Left kidney (tissue), 2 donors: ENCODE measurements around the gene CRISPLD2. TPM values are rescaled to one million over a fixed set of nuclear protein-coding genes. Genes with fewer than 3 reads are reported as not detected.
"Not testable (repeated sequence)": the region's sequence is repeated elsewhere in the genome, so short reads cannot be mapped to it uniquely, and the experiment has no call there.

Source experiments
- DNase-seq: peaks from one replicate; pipeline ENCODE4 v3.0.0-alpha.2; 2013
- polyA plus RNA-seq: library from polyadenylated mRNA; unstranded; fragments of 120-200 nt; gene quantifications from one replicate; pipeline ENCODE4 v1.2.1, GENCODE V29; 2013; ENCODE audit not compliant: insufficient read length

The CRISPLD2 gene
- polyA plus RNA-seq, 1 donor: 6.1 TPM

DNA sequence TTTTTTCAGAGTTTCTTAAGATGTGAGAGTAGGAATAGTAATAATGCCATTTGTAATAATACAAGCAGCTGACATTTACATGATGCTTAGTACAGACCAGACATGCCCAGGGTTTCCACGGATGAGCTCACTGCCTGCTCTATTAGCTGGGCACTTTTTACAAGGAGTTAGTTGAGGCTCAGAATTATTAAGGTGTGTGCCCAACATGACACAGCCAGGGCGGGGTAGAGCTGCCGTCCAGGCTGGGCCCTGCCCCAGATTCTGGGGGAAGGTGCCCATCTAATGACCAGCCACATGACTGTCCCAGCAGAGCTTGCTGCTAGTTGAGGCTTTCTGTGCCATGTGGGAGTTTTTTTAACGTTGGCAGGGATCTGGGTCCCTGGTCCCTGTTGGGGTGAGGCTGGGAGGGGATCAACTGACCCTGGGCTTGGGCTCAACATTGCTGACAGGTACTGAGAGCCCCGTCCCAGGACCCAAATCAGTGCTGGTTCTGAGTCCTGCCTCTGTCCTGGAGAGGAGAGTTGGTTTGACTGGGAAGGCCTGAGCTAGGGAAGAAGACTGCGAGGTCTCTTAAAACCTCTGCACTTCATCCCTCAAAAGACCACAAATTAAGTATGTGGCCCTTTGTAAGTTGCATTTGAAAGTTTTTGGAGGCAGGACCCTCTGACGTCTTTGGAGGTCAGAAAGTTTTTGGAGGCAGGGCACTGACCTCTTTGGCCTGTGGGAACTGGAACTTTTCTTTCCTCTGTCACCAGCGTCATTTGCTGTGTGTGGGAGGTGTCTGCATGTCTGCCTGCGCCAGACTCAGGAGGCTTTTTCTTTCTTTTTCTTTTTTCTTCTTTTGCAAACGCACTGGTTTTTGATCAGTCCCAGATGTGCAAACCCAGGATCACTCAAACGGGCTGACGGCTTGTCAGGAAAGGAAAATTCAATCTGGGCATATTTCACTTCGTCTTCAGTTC is 2.2 kb downstream of the CRISPLD2 start:
- no peak for DNase-seq

DNA sequence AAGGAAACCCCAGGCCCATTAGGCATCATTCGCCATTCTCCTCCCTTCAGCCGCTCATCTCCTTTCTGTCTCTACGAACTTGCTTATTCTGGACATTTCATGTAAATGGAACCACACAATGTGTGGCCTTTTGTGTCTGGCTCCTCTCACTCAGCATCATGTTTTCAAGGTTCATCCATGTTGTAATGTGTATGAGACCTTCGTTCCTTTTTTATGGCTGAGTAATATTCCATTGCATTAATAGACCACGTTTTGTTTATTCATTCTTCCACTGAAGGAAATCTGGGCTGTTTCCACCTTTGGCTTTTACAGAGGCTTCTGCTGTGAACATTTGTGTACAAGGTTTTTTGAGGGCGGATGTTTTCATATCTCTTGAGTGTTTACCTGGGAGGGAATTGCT is 3.2 kb downstream of the CRISPLD2 start:
- DNase-seq: no peak

DNA sequence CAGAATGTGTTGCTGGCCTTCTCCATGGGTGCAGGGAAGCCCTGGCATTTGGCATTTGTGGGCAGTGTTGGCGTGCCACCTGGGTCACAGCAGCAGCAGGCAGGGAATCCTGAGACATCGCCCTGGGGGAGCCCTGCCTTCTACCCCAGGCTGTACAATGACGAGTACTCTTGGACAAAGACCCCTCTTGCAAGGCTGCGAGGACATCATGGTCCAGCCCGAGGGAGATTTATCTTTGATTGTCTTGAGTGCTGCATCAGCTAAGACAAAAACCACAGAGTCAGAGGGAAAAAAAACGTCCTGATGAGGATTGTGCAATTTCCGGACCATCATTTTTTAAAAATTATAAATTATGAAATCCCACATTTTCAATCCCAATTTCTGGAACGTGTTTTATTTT is 3.7 kb downstream of the CRISPLD2 start:
- no peak for DNase-seq

DNA sequence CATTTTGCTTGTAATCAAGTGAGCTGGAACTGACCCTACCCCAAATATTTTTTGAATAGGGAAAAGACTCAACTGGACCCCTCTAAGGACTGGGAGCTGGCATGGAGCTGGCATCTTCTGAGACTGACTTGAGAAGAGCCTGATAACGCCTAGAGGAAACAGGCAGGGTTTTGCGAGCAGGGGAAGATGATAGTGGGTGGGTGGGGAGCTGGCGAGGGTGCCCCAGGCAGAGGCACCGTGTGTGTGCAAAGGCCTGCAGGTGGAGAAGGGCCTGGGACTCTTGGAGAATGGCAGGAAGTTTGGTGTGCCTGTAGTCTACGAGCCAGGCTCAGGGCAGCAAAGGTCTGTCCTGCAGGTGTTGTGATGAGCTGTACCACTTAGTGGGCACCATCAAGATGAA is 4.1 kb downstream of the CRISPLD2 start:
- DNase-seq: no peak

DNA sequence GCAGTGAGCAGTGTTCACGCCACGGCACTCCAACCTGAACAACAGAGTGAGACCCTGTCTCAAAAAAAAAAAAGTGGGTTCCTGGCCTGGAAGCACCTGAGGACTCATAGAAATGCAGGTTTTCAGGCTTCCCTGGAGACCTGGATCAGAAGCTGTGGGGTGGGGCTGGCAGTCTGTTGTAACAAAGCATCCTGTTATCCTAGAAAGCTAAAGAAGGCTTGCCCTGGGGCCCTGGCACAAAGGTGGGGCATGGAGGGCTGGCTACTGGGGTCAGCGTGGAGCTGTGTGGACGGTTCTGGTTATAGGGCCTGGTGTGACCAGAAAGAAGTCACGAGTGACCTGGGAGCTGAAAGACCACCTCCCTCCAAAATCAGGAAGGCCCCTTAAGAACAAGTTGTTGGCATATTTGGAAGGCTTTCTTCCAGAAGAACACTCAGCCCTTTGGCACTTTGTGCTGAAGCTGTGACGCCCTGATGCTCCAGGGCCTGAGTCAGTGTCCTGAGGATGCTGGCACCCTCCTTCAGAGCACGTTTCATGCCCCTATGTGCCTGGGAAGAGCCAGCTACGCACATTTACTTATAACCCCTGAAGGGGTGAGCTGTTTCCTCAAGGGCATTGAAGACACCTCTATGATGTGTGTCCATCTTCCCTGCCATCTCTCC is 6.2 kb downstream of the CRISPLD2 start:
- no peak for DNase-seq

DNA sequence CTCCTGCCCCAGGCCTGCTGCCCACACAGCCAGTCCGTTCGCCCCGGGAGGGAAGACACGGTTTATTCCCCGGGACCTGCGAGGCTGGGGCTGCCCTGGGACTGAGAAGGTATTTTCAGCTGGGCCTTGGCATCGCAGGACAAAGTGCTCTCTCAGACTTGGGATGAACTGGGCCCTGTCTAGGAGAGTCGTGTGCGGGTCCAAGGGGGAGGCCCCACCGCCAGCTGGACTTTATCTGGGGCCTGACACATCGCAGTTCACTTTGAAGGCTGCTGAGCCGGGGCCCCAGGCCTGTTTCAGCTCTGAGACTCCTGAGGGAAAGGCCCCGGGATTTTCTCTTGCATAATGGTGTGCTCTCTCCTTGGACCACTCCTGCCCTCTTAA is 6.8 kb downstream of the CRISPLD2 start:
- DNase-seq: no peak

DNA sequence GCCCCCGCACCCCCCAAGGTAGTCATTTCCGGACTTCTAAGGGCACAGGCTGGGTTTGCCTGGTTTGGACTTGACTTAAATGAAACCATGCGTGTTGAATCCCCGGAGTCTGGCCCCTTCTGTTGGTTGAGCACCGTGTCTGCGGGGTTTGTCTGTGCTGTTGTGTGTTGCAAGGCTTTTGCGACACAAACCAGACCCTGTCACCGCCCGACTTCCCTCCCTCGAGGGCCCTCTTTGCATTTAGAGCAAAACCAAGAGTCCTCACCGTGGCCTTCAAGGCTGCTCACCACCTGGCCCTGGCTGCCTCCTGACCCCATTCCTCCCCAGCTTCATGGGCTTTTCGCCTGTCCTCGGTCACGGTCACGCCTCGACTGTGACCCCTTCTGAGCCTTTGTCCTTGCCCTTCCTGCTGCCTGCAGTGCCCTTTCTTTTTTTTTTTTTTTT is 7.4 kb downstream of the CRISPLD2 start:
- DNase-seq: no peak

DNA sequence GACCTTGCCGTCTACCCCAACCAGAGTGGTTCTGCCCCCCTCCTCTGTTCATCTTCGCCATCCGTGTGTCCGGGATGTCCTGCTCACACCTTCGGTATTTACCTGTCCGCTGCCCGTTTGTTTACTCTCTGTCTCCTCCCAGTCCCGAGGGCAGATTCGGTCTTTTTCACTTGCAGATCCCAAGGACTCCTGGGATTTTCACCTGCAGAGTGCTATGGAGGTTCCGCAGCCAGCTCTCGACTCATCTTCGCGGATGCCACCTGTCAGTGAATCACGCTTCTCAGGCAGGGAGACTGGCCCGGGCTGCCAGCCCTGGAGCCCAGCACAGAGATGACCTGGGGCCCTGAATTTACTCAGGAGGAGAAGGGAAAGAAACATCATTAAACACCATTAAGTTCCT is 8.1 kb downstream of the CRISPLD2 start:
- DNase-seq: no peak

DNA sequence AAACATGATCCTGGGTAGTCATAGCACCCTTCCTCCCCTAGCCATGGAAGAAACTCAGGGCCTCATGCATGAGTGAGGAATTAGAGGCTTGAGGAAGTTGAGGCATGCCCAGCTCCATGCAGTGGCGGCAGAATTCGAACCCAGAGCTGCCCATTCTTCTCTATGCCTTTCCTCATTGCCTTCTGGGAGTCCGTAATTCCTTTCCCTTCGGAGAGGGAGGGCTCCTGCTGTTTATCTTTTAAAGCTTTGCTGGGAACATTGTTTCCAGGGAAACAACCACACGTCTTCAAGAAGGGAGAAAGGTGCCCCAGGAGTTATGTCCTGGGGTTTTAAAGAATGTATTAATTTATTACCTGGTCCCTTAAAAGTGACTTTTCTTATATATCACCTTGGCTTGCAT is 8.5 kb downstream of the CRISPLD2 start:
- DNase-seq: no peak

DNA sequence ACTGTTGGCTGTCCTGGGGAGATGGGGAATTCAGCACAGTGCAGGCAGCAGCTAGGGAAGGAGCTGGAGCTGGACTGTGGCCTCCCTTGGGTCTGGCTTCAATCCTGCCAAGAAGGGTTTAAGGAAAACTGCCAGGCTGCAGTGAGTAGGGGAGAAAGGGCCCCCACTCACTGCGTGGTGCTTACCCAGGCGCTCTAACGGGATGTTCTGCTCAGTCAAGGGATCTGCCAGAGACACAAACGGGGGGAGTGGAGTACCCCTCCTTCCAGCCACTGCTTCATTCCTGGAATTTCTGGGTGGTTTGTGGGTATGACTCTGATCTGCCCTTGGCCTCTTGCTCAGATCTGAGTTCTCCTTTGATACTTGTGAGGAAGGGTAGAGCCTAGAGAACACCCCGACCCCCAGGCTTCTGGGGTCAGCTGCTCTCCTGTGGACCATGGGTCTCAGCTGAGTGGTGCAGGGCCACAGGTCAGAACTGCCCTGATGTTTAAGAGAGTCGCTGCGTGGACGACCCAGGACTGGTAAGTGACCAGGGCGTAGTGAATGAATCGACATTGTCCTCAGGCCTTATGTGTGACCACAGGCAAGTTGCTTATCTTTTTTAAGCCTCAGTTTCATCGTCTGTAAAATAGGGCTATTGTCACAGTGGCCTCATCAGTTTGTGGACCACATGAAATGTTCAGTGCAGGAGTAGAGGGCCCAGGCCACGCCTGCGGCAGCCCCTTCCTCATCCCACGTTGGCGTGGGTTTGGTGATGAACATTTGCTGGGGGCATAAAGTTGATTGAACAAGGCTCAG is 9.6 kb downstream of the CRISPLD2 start:
- no peak for DNase-seq

DNA sequence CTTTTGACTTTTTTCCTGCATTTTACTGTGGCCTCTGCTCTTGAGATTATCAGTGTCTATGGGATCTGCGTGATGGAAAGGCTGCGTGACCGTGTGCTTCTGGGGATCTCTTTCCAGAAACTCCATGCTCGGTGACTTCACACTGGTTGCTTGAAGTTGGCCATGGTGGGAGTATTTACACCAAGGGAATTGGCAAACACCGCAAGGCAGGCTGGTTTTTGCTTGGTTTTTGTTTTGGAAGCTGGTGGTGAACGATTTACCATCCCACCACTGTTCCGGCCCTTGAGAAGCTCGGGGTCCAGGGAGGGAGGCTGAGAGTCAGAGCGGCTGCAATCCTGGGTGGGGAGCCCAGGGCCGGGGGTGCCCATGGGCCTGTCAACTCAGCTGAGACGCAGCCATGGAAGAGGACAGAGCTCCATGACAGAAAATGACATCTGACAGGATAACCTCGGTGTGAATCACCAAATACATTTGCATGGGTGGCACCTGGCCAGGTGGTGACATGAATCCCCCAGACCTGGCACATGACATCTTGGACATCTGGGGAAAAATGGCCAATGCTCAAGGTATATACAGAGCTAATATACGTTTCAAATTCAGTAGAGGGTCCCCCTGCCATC is 11.1 kb downstream of the CRISPLD2 start:
- DNase-seq: no peak

DNA sequence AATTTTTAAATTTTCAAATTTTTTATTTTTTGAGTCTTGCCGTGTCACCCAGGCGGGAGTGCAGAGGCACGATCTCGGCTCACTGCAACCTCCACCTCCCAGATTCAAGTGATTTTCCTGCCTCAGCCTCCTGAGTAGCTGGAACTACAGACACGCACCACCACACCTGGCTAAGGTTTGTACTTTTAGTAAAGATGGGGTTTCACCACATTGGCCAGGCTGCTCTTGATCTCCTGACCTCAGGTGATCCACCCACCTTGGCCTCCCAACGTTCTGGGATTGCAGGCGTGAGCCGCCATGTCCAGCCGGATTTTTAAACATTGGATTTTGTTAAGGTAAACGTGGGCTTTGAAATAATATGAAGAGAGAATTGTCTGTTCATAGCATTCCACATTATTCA is 11.9 kb downstream of the CRISPLD2 start:
- not testable (repeated sequence) for DNase-seq

DNA sequence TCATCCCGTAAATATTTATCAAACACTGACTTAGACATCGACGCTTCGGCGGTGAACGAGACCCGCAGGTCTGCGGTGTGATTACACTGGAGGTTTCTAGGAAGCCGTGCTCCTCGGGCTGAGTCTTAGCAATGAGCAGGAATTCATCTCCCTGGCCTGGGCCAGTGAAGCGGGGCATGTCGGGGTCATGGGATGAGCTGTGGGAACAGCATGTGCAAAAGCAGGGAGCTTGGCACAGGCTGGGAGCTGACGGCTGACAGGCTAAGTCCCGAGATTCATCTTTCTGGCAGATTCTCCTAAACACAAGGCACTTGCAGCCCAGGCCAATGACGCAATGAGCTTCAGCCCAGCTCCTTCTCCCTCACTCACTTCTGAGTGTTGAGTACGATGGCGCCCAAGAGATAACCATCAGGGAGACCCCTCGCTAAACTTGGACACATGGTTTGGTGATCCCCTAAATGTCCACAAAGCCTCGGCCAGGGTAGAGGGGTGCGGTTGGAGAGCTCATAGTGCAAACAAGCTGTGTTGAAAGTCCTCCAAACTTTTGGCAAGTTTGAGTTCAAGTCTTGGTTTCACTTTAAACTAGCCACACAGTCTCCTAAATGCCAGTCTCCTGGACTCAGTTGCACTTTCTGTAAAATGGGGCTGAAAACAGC is 12.8 kb downstream of the CRISPLD2 start:
- DNase-seq: no peak

DNA sequence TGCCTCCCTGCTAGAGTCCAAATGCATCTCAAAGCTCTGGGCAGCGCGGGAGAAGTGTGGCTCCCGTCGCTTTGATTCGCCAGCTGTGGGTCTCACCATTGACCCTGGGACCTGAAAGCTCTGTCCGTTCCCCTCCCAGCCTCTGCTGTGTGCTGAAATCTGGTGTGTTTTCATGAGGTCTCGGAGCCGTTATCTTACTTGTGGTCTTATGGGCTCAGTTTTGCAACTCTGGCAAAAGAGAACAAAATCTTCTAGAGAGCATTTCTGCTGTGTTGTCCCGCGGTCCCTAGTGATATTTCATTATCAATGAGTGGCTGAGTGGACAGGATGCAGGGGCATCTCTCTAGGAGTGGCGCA is 13.3 kb downstream of the CRISPLD2 start:
- no peak for DNase-seq

DNA sequence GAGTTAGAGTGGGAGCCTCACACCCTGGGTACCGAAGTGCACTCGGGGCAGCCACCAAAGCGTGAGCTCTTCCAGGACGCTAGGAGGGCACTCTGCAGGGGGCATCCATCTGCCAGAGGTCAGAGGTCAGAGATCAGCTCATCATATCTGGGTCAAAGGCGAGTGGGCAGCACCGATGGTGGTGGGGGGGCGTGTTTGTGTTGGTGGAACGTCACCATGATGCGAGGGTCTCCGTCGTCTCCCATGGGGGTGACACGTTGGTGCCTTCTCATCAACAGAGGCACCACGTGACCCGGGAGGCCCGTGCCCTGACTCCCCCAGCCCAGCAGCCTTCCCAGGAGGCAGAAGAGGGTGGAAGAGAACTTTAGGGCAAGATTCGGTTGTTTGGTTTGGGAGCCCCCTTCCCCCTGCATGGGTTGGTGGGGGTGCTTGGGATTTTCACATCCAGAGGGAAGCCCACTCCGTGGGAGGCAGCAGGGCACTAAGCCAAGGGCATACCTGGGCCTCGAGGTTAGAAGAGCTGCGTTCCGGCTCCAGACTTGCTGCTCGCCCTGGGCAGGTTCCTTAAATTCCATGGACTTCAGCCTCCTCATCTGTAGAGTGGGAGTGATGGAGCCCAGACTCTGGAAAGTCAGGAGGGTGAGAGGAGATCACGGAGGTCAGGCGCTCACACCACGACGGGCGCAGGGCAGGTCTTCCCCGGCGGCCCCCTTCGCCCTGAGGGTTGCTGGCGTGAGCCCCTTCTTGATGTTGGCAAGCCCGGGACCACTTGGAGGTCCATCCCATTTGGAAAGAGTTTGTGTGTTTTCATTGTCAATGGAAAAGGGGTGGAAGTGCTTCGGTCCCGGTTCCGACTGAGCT is 14.0 kb downstream of the CRISPLD2 start:
- no peak for DNase-seq

DNA sequence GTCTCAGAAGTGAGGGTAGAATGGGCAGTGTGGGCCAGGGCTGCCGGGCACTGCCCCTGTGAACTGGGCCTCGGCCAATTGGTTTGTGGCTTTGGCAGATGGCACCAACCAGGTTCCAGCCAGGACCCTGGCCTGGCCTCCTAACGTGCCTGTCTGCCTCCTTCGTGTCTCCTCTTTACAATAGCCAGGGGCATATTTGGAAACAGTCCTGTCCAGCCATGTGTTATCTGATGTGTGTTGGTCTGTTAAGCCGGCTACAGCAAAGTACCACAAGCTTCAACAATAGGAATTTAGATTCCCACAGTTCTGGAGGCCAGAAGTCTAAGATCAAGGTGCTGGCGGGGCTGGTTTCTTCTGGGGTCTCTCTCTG is 14.6 kb downstream of the CRISPLD2 start:
- DNase-seq: no peak

DNA sequence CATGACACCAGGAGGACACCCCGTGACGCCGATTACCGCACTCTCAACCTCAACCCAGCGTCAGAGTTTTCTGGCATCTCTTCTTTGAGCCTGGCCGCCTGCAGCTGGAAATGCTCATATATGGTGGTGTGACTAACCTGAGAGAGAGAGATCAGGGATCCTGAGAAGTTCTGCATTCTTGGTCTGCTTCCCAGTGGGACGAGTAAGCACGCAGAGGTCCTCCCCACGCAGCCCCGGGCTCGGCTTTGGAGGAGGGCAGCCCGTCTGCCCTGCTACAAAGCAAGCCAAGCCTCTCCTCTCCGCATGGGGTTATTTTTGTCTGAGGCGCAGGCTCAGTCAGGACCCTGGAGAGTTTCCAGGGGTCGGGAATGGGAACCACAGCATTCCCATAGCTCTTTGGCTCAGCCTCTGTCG is 16.5 kb downstream of the CRISPLD2 start:
- peak; percentile 77 for DNase-seq

DNA sequence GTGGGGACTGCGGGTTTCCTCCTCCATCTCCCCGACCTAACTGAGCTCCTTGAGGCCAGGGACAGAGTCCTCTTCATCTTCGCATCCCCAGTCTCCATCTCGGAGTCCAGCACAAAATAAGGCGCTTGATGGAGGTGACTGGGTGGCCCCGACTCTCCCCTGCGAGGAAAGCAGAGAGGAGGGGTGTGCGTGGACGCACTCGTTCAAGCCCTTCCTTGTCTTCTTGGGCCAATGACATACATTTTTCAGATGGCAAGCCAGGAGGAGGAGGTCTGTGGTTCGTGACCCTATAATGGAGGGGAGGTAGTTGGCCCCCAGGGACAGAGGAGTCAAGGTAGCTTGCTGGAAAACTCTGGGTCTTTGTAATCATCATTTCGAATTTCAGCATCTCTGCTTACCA is 17.2 kb downstream of the CRISPLD2 start:
- DNase-seq: no peak

DNA sequence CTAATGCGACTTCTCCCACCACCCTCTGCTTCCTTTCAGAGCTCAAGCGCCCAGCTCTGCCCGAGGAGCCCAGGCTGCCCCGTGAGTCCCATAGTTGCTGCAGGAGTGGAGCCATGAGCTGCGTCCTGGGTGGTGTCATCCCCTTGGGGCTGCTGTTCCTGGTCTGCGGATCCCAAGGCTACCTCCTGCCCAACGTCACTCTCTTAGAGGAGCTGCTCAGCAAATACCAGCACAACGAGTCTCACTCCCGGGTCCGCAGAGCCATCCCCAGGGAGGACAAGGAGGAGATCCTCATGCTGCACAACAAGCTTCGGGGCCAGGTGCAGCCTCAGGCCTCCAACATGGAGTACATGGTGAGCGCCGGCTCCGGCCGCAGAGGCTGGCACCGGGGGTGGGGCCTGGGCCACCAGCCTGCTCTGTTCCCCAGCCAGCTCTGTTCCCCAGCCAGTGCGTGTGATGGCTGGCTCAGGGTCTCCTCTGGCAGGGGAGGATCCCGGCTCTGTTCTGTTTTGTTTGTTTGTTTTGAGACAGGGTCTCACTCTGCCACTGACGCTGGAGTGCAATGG is 18.7 kb downstream of the CRISPLD2 start:
- no peak for DNase-seq

DNA sequence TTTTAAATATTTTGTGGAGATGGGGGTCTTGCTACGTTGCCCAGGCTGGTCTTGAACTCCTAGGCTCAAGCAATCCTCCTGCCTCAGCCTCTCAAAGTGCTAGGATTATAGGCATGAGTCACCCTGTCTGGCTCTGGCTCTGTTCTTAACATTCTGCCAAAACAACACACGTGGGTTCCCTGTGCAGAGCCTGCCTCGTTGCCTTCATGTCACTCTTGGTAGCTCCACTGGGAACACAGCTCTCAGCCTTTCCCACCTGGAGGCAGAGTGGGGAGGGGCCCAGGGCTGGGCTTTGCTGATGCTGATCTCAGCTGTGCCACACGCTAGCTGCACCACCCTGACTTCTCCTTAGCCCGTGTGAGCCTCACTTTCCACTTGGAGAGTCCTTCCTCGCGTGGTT is 19.3 kb downstream of the CRISPLD2 start:
- no peak for DNase-seq
